Measurements from ENCODE around the gene C1GALT1C1L.
"Not testable (repeated sequence)": the region's sequence is repeated elsewhere in the genome, so short reads cannot be mapped to it uniquely, and the experiment has no call there.

C1GALT1C1L gene

DNA sequence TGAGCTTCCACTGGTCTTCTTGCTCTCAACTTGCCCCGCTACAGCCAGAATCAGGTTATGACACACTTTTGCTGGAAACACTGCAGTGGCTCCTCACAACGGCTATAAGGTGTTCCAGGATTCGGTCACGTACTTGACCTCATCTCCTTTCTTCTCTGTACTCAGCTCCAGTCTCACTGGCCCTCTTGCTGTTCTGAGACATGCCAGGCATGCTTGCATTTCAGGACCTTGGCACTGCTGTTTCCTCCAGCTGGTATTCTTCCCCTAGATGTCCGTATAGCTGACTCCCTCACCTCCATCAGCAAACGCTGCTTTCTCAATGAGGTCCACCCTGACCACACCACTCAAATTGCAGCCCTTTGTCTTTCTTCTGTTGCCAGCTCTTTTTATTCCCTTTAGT lies 31.9 kb upstream of the C1GALT1C1L start:
- Histone ChIP-seq H3K4me1 (ENCODE audit: control insufficient read depth, insufficient read depth, low read length) (no peaks in the 10 kb centered on the region), H3K27me3 (ENCODE audit: control insufficient read depth, insufficient read depth, low read length, poor library complexity, severe bottlenecking) (no peaks in the 10 kb centered on the region), H3K27ac (ENCODE audit: insufficient read depth, low read depth, low read length, poor library complexity, severe bottlenecking) (no peak overlapping the region), H3K4me3 (ENCODE audit: insufficient read depth, low read depth, low read length) (no peak overlapping the region), H3K9me3 (ENCODE audit: control insufficient read depth, low read length) (no peaks in the 10 kb centered on the region), H3K36me3 (ENCODE audit: control insufficient read depth, insufficient read depth, low read length) (no peaks in the 10 kb centered on the region)
- 89 to 91% methylated on average over 6 of the region's 6 CpGs for WGBS, 2 experiments

DNA sequence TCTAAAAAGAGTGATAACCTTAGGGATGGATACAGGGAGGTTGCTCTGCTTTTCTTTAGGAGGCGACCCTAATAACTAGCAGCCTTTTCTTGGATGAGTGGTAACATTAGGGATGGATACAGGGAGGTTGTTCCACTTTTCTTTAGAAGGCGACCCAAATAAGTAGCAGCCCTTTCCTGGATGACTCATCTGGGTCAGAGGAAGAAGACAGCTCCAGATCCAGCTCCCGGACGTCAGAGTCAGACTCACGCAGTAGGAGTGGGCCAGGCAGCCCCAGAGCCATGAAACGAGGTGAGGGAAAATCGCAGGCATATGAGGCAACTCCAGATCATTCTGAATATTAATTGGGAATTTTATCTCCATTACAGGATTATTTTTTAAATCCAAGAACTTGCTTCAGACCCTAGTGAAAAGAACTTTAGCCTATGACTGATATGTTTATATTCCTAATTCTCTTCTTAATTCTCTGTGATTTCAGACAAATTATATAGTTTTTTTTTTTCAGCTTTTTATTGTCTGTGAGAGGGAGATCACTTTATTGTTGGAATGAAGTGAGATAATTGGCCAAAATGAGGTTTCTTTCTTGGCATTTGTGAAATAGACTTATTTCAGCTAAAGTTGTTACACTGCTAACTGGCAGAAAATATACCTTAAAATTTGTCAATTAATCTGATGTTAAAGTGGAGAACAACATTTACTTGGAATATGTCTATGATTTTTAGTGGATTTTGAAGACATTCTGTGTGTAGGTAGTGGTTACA lies 31.2 kb upstream of the C1GALT1C1L start:
- no peaks in the 10 kb centered on the region for H3K27me3 ChIP-seq (ENCODE audit: control insufficient read depth, insufficient read depth, low read length, poor library complexity, severe bottlenecking)
- H3K27ac ChIP-seq (ENCODE audit: insufficient read depth, low read depth, low read length, poor library complexity, severe bottlenecking): no peak overlapping the region
- H3K4me3 ChIP-seq (ENCODE audit: insufficient read depth, low read depth, low read length): no peak overlapping the region
- no peaks in the 10 kb centered on the region for H3K36me3 ChIP-seq (ENCODE audit: control insufficient read depth, insufficient read depth, low read length)
- no peaks in the 10 kb centered on the region for H3K4me1 ChIP-seq (ENCODE audit: control insufficient read depth, insufficient read depth, low read length)
- WGBS, 2 experiments: 88 to 92% methylated on average over 7 of the region's 7 CpGs
- H3K9me3 ChIP-seq (ENCODE audit: control insufficient read depth, low read length): no peaks in the 10 kb centered on the region

DNA sequence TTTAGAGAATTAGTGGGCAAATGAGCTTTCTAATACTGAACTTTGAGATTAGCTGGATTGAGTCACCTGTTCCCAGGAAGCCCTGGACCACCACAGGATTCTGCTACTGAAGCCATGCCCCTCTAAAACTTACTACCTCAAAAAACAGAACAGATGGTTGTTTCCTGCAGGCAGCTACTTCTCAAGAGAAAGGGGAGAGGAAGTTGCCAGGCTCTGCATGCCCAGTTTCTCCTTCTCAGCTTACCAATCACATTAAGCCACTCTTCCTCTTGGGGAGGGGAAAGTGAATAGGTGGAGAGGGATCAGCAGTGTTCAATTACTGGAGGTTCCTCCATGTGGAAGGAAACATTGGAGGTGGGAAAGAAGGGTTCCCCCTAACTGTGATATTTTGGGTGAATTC lies 24.9 kb upstream of the C1GALT1C1L start:
- Histone ChIP-seq H3K4me3 (ENCODE audit: insufficient read depth, low read depth, low read length) (no peak overlapping the region), H3K27ac (ENCODE audit: insufficient read depth, low read depth, low read length, poor library complexity, severe bottlenecking) (no peak overlapping the region), H3K27me3 (ENCODE audit: control insufficient read depth, insufficient read depth, low read length, poor library complexity, severe bottlenecking) (no peaks in the 10 kb centered on the region), H3K9me3 (ENCODE audit: control insufficient read depth, low read length) (no peaks in the 10 kb centered on the region), H3K4me1 (ENCODE audit: control insufficient read depth, insufficient read depth, low read length) (no peaks in the 10 kb centered on the region), H3K36me3 (ENCODE audit: control insufficient read depth, insufficient read depth, low read length) (no peaks in the 10 kb centered on the region)

DNA sequence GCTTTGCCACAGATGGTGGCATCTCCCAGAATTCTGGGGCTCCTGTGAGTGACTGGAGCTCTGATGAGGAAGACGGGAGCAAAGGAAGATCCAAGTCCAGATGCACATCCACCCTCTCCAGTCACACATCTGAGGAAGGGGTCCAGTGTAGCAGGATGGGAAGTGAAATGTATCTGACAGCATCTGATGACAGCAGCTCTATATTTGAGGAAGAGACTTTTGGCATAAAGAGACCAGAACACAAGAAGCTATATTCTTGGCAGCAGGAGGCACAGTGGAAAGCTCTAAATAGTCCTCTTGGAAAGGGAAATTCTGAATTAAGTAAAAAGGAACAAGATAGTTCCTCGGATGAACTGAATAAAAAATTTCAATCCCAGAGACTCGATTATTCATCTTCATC lies 23.5 kb upstream of the C1GALT1C1L start:
- 86 to 89% methylated on average over 2 to 3 of the region's 3 CpGs for WGBS, 2 experiments
- no peak overlapping the region for H3K27ac ChIP-seq (ENCODE audit: insufficient read depth, low read depth, low read length, poor library complexity, severe bottlenecking)
- H3K4me3 ChIP-seq (ENCODE audit: insufficient read depth, low read depth, low read length): no peak overlapping the region
- no peaks in the 10 kb centered on the region for H3K36me3 ChIP-seq (ENCODE audit: control insufficient read depth, insufficient read depth, low read length)
- H3K9me3 ChIP-seq (ENCODE audit: control insufficient read depth, low read length): no peaks in the 10 kb centered on the region
- no peaks in the 10 kb centered on the region for H3K4me1 ChIP-seq (ENCODE audit: control insufficient read depth, insufficient read depth, low read length)
- no peaks in the 10 kb centered on the region for H3K27me3 ChIP-seq (ENCODE audit: control insufficient read depth, insufficient read depth, low read length, poor library complexity, severe bottlenecking)

DNA sequence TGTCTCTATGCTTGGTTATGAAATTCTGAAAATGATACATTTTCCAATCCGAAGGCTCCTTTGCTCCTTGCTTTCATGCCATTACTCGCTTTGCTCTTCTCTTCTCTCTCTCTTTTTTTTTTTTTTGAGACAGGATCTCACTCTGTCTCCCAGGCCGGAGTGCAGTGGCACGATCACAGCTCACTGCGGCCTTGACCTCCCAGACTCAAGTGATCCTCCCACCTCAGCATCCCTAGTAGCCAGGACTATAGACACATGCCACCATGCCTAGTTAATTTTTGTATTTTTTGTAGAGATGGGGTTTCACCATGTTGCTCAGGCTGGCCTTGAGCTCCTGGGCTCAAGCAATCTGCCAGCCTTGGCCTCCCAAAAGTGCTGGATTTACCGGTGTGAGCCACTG lies 21.9 kb upstream of the C1GALT1C1L start:
- H3K27me3 ChIP-seq (ENCODE audit: control insufficient read depth, insufficient read depth, low read length, poor library complexity, severe bottlenecking); H3K27ac ChIP-seq (ENCODE audit: insufficient read depth, low read depth, low read length, poor library complexity, severe bottlenecking); H3K4me3 ChIP-seq (ENCODE audit: insufficient read depth, low read depth, low read length); H3K36me3 ChIP-seq (ENCODE audit: control insufficient read depth, insufficient read depth, low read length); H3K9me3 ChIP-seq (ENCODE audit: control insufficient read depth, low read length); H3K4me1 ChIP-seq (ENCODE audit: control insufficient read depth, insufficient read depth, low read length): not testable (repeated sequence)
- WGBS, 2 experiments: 87 to 90% methylated on average over 6 of the region's 6 CpGs

DNA sequence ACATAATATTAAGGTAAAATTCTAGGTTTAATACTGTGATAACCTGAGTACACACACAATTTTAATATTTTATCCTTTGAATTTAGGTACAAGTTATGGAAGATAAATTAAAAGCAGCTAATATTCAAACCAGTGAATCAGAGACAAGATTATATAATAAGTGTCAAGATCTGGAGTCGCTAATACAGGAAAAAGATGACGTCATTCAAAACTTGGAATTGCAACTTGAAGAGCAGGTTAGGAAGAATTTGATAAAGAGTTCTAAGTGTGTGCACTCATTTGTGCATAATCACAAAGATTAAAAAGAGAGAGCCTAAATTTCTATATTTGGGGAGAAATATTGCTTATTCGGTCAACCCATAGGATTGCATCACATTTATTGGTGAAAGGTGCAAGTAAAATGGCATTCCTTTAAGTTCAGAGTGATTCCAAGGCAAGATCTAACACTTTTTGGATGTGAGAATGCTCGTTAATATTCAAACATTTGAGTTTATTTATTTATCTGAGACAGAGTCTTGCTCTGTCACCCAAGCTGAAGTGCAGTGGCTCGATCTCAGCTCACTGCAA lies 16.3 kb upstream of the C1GALT1C1L start:
- WGBS, 2 experiments: 91 to 95% methylated on average over 5 of the region's 5 CpGs

DNA sequence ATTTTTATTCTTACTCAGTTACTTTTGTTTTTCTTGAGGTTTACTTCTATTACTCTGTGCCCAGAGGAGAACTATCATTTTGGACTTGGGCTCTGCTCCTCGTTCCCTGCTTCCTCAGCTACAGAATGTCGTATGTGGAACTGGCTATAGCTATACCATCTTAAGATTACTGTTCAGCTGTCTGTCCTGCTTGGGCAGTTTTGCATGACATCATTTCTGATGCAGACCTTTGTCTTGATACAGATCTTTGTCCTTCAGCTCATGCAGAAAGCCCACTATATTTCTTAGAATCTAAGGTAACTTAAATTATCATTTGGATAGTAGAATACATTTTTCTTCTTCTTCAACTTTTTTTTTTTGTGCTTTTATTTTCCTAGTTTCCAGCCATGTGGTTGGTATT lies 13.8 kb upstream of the C1GALT1C1L start:
- Histone ChIP-seq H3K4me3 (ENCODE audit: insufficient read depth, low read depth, low read length) (no peak overlapping the region), H3K27me3 (ENCODE audit: control insufficient read depth, insufficient read depth, low read length, poor library complexity, severe bottlenecking) (no peaks in the 10 kb centered on the region), H3K9me3 (ENCODE audit: control insufficient read depth, low read length) (no peaks in the 10 kb centered on the region), H3K36me3 (ENCODE audit: control insufficient read depth, insufficient read depth, low read length) (no peaks in the 10 kb centered on the region), H3K4me1 (ENCODE audit: control insufficient read depth, insufficient read depth, low read length) (no peaks in the 10 kb centered on the region), H3K27ac (ENCODE audit: insufficient read depth, low read depth, low read length, poor library complexity, severe bottlenecking) (no peak overlapping the region)
- 91 to 95% methylated on average over 2 of the region's 2 CpGs for WGBS, 2 experiments

More for the DNA sequence above, 16.3 kb upstream of the C1GALT1C1L start:
- H3K36me3 ChIP-seq (ENCODE audit: control insufficient read depth, insufficient read depth, low read length): no peaks in the 10 kb centered on the region
- H3K4me3 ChIP-seq (ENCODE audit: insufficient read depth, low read depth, low read length): no peak overlapping the region
- H3K9me3 ChIP-seq (ENCODE audit: control insufficient read depth, low read length): no peaks in the 10 kb centered on the region
- H3K27me3 ChIP-seq (ENCODE audit: control insufficient read depth, insufficient read depth, low read length, poor library complexity, severe bottlenecking): no peaks in the 10 kb centered on the region
- no peaks in the 10 kb centered on the region for H3K4me1 ChIP-seq (ENCODE audit: control insufficient read depth, insufficient read depth, low read length)
- H3K27ac ChIP-seq (ENCODE audit: insufficient read depth, low read depth, low read length, poor library complexity, severe bottlenecking): no peak overlapping the region

DNA sequence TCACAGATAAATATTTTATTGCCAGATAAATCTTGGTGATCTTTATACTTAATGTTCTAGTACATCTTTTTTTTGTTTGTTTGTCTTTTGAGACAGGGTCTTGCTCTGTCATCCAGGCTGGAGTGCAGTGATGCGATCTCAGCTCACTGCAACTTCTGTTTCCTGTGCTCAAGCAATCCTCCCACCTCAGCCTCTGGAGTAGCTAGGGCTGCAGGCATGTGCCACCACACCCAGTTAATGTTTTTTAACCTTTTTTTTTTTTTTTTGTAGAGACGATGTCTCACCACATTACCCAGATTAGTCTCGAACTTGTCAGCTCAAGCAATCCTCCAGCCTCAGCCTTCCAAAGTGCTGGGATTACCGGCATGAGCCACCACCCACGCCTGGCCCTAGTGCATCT lies 9.1 kb upstream of the C1GALT1C1L start:
- Histone ChIP-seq H3K36me3 (ENCODE audit: control insufficient read depth, insufficient read depth, low read length) (no peaks in the 10 kb centered on the region), H3K27ac (ENCODE audit: insufficient read depth, low read depth, low read length, poor library complexity, severe bottlenecking) (no peak overlapping the region), H3K4me1 (ENCODE audit: control insufficient read depth, insufficient read depth, low read length) (no peaks in the 10 kb centered on the region), H3K9me3 (ENCODE audit: control insufficient read depth, low read length) (no peaks in the 10 kb centered on the region), H3K27me3 (ENCODE audit: control insufficient read depth, insufficient read depth, low read length, poor library complexity, severe bottlenecking) (no peaks in the 10 kb centered on the region), H3K4me3 (ENCODE audit: insufficient read depth, low read depth, low read length) (no peak overlapping the region)
- 80 to 94% methylated on average over 5 of the region's 5 CpGs for WGBS, 2 experiments

DNA sequence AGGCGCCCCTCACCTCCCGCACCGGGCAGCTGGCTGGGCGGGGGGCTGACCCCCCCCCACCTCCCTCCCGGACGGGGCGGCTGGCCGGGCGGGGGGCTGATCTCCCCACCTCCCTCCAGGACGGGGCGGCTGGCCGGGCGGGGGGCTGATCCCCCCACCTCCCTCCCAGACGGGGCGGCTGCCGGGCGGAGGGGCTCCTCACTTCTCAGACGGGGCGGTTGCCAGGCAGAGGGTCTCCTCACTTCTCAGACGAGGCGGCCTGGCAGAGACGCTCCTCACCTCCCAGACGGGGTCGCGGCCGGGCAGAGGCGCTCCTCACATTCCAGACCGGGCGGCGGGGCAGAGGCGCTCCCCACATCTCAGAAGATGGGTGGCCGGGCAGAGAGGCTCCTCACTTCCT lies 1.6 kb upstream of the C1GALT1C1L start:
- not testable (repeated sequence) for H3K27me3 ChIP-seq (ENCODE audit: control insufficient read depth, insufficient read depth, low read length, poor library complexity, severe bottlenecking); H3K4me1 ChIP-seq (ENCODE audit: control insufficient read depth, insufficient read depth, low read length); H3K4me3 ChIP-seq (ENCODE audit: insufficient read depth, low read depth, low read length); H3K9me3 ChIP-seq (ENCODE audit: control insufficient read depth, low read length); H3K36me3 ChIP-seq (ENCODE audit: control insufficient read depth, insufficient read depth, low read length); H3K27ac ChIP-seq (ENCODE audit: insufficient read depth, low read depth, low read length, poor library complexity, severe bottlenecking)
- 85% methylated on average over 28 of the region's 32 CpGs for WGBS, 2 experiments

DNA sequence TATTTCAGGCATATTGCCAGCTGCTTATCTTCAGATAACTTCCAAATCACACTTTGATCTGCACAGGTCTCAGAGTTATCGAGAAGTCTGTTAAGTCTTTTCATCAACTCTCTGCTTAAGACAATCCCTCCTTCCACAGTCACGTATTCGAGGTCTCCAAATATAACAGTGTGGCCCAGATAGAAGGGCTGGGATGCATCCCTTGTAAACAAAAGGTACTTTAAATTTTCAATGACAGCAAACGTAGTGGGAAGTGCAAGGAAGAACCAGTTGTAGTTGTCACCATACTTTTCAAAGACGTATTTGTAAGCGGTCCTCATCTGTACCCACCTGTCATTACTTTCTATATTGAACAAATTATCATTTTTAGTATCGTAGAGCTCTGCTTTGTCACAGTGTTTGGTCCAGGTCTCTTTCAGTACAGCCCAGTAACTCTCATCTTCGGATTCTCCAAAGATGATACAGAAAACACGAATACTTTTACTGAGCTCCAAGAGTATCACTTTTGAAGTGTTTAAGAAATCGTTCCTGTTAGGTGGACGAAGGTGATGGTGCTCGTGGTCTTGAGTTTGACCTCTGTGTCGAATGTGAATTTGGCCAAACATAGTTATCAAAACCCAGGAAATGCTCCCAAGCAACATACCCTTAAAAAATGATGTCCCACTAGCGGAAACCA lies 445 bp downstream of the C1GALT1C1L start:
- Histone ChIP-seq H3K27ac (ENCODE audit: insufficient read depth, low read depth, low read length, poor library complexity, severe bottlenecking) (no peak overlapping the region), H3K36me3 (ENCODE audit: control insufficient read depth, insufficient read depth, low read length) (no peaks in the 10 kb centered on the region), H3K27me3 (ENCODE audit: control insufficient read depth, insufficient read depth, low read length, poor library complexity, severe bottlenecking) (no peaks in the 10 kb centered on the region), H3K4me3 (ENCODE audit: insufficient read depth, low read depth, low read length) (no peak overlapping the region), H3K9me3 (ENCODE audit: control insufficient read depth, low read length) (no peaks in the 10 kb centered on the region), H3K4me1 (ENCODE audit: control insufficient read depth, insufficient read depth, low read length) (no peaks in the 10 kb centered on the region)
- WGBS, 2 experiments: 95 to 96% methylated on average over 14 of the region's 14 CpGs

All from ectodermal cell (in vitro differentiated cells).